ENCODE data around the gene PRR14L. TPM values are rescaled to one million over a fixed set of nuclear protein-coding genes. Genes with fewer than 3 reads are reported as not detected.

The PRR14L gene
- total and polyA plus RNA-seq, 2 donors (not counting 3 experiments of a cell fraction or from before 2014, with no cell fraction given) = 13.1 to 53.8 TPM

DNA sequence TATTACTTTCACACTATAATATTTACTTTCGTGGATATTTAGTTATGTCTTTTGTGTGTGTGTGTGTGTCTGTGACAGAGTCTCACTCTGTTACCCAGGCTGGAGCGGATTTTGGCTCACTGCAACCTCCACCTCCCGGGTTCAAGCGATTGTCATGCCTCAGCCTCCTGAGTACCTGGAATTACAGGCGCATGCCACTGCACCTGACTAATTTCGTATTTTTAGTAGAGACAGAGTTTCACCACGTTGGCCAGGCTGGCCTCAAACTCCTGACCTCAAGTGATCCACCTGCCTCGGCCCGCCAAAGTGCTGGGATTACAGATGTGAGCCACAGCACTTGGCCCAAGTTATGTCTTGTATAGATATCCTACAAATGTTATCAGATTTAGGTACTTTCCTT lies 97.8 kb downstream of the PRR14L start:
- Histone ChIP-seq H3K4me3 (replicated peaks in 1 of 3; ENCODE audit: insufficient read depth in 1 of 3, low read depth in 1 of 3, low read length in 3 of 3) (no peak overlapping the region), H3K27ac (ENCODE audit: insufficient read depth, low read depth, low read length) (no peak overlapping the region), H3K4me1 (ENCODE audit: control insufficient read depth, extremely low read depth, insufficient read depth, low read length) (peaks cover 12% of the 10 kb centered on the region), H4K20me1 (replicated peaks; ENCODE audit: control insufficient read depth, extremely low read depth, insufficient read depth, low read length) (no peaks in the 10 kb centered on the region), H3K9me1 (replicated peaks; ENCODE audit: control insufficient read depth, extremely low read depth, insufficient read depth, low read length) (no peaks in the 10 kb centered on the region), H3K4me2 (ENCODE audit: insufficient read depth, low read length) (no peak overlapping the region), H3K9me3 (replicated peaks; ENCODE audit: control insufficient read depth, insufficient read depth, low read length) (no peaks in the 10 kb centered on the region), H3K27me3 (ENCODE audit: control insufficient read depth in 2 of 2, insufficient read depth in 2 of 2, low read length in 2 of 2) (no peaks in the 10 kb centered on the region), H3K9ac (replicated peaks; ENCODE audit: extremely low read depth, insufficient read depth, low read length) (no peak overlapping the region), H3K36me3 (ENCODE audit: control insufficient read depth in 2 of 2, extremely low read depth in 1 of 2, insufficient read depth in 2 of 2, low read length in 2 of 2) (peaks cover 0 to 2% of the 10 kb centered on the region in 2 experiments), H2AFZ (ENCODE audit: low read depth, low read length) (no peak overlapping the region), H3K79me2 (ENCODE audit: control insufficient read depth, insufficient read depth, low read length) (peaks cover 50% of the 10 kb centered on the region)
- no peak for FAIRE-seq
- intact Hi-C loops (cut with micrococcal nuclease) (no loop called here), dilution Hi-C loops (cut with MboI; ENCODE audit: extremely low pct_ligation_motif_present, low sequenced_read_pairs) (no loop called here)
- no TSS peak for BruUV-seq (replicated peaks)
- ChIA-PET CTCF (no interaction called here), POLR2A (no interaction called here)
- DNase-seq (ENCODE audit: low read depth, low spot score) = no peak
- no peak for TF ChIP-seq MYC (IDR thresholded peaks at IDR 0.05; ENCODE audit: low read depth, low read length)
- no peak for TF ChIP-seq POLR2A (IDR thresholded peaks at IDR 0.05; ENCODE audit: low read depth, low read length)
- TF ChIP-seq, protein P1, sequence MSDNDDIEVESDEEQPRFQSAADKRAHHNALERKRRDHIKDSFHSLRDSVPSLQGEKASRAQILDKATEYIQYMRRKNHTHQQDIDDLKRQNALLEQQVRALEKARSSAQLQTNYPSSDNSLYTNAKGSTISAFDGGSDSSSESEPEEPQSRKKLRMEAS (IDR thresholded peaks at IDR 0.05; ENCODE audit: insufficient read depth, insufficient read length) = no peak
- TF ChIP-seq FOS (IDR thresholded peaks at IDR 0.05; ENCODE audit: borderline replicate concordance, insufficient read depth, low read length) = no peak
- TF ChIP-seq, protein P2, sequence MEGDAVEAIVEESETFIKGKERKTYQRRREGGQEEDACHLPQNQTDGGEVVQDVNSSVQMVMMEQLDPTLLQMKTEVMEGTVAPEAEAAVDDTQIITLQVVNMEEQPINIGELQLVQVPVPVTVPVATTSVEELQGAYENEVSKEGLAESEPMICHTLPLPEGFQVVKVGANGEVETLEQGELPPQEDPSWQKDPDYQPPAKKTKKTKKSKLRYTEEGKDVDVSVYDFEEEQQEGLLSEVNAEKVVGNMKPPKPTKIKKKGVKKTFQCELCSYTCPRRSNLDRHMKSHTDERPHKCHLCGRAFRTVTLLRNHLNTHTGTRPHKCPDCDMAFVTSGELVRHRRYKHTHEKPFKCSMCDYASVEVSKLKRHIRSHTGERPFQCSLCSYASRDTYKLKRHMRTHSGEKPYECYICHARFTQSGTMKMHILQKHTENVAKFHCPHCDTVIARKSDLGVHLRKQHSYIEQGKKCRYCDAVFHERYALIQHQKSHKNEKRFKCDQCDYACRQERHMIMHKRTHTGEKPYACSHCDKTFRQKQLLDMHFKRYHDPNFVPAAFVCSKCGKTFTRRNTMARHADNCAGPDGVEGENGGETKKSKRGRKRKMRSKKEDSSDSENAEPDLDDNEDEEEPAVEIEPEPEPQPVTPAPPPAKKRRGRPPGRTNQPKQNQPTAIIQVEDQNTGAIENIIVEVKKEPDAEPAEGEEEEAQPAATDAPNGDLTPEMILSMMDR (IDR thresholded peaks at IDR 0.05; ENCODE audit: extremely low read depth in 1 of 2, insufficient read depth in 1 of 2, low read depth in 1 of 2, low read length in 2 of 2) = no peak
- TF ChIP-seq POLR2AphosphoS5 (IDR thresholded peaks at IDR 0.05; ENCODE audit: insufficient read depth, low read depth, low read length) = no peak
- no peak for TF ChIP-seq JUN (IDR thresholded peaks at IDR 0.05; ENCODE audit: borderline replicate concordance, insufficient read depth, insufficient read length, low read depth)

Data from endothelial cell of umbilical vein (primary cell).